ENCODE results near the gene TSEN34.
A peak's percentile ranks its signal among the peaks of the same experiment; 100 is the strongest.
"Not testable (repeated sequence)": the region's sequence is repeated elsewhere in the genome, so short reads cannot be mapped to it uniquely, and the experiment has no call there.

Gene TSEN34

DNA sequence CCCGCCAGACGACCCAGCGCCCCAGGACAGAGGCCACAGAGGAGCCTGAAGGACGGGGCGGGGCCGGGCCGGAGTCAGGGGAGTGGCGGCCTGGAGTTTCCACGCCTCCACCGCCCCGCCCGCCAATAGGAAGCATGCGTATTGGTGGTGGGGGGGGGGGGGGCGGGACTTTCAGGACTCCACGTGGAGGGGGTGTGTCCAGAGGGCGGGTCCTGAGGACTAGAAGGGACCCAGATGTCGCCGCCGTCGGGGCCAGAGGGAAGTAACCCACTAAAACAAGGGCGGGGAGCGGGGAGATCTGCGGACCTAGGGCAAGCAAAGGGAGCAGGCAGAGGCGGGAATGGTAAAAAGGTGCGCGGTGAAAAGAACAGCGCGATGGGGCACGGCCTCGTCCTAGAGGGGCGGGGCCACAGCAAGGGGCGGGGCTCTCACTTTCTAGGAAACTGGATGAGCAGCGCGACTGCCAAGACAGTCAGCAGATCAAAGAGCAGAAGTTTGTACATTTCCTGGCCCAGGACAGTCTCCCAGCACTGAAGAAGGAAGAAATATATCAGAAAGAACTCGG is 28.8 kb upstream of the TSEN34 start:
- TF ChIP-seq ZFX (IDR thresholded peaks at IDR 0.05) (no peak), CTCF (conservative IDR thresholded peaks at IDR 0.05) (no peak)
- peak overlapping the region; percentile 38 for H3K27ac ChIP-seq

DNA sequence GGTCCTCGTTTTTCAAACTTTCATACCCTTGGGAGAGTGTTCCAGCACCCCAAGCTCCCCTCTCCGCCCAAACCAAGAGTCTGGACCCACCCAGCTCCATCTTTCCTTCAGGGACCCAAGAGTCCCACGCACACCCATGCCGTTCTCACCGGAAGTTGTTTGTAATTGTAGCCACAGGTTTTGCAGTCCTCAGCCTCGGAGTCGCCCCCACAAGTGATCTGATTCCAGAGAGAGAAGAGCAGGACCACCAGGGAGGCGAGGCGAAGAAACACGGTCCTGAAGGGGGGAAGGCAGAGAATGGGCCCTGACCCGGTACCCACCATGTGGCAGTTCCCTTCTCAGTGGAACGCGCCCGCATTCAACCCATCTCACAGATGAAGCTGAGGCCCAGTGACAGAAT is 28.2 kb upstream of the TSEN34 start:
- TF ChIP-seq ZFX (IDR thresholded peaks at IDR 0.05) (no peak), CTCF (conservative IDR thresholded peaks at IDR 0.05) (no peak)
- H3K27ac ChIP-seq, result peak overlapping the region; percentile 38

- no peak for TF ChIP-seq CTCF (conservative IDR thresholded peaks at IDR 0.05)
- no peak for TF ChIP-seq ZFX (IDR thresholded peaks at IDR 0.05)
- H3K27ac ChIP-seq, result no peak overlapping the region
These were observed 26.6 kb upstream of the TSEN34 start for GRCh38 chr19:54164369-54165068.

DNA sequence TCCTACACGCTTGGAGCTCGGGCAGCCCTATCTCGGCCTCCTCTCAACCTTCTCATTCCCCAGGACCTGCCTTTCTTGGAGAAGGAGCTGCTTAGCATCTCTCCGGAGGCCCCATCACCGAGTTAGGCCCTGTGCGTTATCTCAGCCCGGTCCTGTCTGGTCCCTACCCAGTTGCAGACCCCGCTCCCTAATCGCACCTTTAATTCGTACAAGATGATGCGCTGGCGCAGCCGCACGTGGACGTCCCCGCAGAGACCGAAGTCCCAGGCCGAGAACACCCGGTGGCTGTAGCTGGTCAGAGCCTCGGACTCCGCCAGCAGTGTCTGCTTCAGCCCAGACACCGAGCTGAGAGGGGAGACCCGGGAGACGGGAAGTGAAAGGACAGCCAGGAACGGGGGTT is 25.9 kb upstream of the TSEN34 start:
- TF ChIP-seq CTCF (conservative IDR thresholded peaks at IDR 0.05) (no peak), ZFX (IDR thresholded peaks at IDR 0.05) (no peak)
- H3K27ac ChIP-seq, result no peak overlapping the region

- no peak overlapping the region for H3K27ac ChIP-seq
- TF ChIP-seq ZFX (IDR thresholded peaks at IDR 0.05) (no peak), CTCF (conservative IDR thresholded peaks at IDR 0.05) (peak; percentile 91)
These were observed 22.8 kb upstream of the TSEN34 start for GRCh38 chr19:54168174-54168917.

DNA sequence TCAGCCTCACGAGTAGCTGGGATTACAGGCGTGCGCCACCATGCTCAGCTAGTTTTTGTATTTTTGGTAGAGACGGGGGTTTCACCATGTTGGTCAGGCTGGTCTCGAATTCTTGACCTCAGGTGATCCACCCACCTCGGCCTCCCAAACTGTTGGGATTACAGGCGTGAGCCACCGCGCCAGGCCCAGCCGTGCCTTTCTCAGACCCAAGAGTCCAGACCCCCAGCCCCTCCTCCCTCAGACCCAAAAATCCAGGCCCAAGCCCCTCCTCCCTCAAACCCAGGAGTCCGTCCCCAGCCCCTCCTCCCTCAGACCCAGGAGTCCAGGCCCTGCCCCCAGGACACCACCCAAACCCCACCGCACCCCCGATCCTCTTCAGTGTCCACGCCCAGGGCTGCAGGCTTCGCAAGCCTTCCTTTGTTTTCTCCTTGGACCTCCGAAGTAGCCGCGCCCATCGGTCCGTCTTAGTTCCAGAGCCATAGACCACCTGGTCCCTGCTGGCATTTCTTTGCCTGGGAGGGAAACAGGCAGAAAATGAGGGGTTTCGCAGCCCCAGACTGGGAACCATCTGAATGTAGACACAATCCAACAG is 21.9 kb upstream of the TSEN34 start:
- TF ChIP-seq CTCF (conservative IDR thresholded peaks at IDR 0.05) (no peak), ZFX (IDR thresholded peaks at IDR 0.05) (no peak)
- no peak overlapping the region for H3K27ac ChIP-seq

- not testable (repeated sequence) for H3K27ac ChIP-seq
These were observed 19.2 kb upstream of the TSEN34 start for GRCh38 chr19:54171736-54172431.
